Body of pancreas (tissue), 4 donors: ENCODE data around the gene HACD2. TPM values are rescaled to one million over a fixed set of nuclear protein-coding genes. Genes with fewer than 3 reads are reported as not detected.

Source experiments
- ATAC-seq: fragments of 150-250 bp; one replicate; pipeline ENCODE4 v1.9.1; 2016
- DNase-seq, 4 donors: peaks; one replicate each; pipeline ENCODE4 v3.0.0-alpha.2; 2019
- H3K27ac ChIP-seq, 4 donors: fragments of 200-600 bp; sonication (generic); 1 replicate in 3 of 4; 2 replicates in 1 of 4; pipeline versions ENCODE4 v1.5.1 to v1.6.1; 2016 to 2019; ENCODE audit warnings: mild to moderate bottlenecking in 1 of 4, mixed read lengths in 1 of 4, moderate library complexity in 1 of 4
- H3K27me3 ChIP-seq, 2 donors: fragments of 200-600 bp; sonication (generic); one replicate each; pipeline ENCODE4 v1.6.0; 2016; ENCODE audit warnings: mild to moderate bottlenecking in 1 of 2
- H3K36me3 ChIP-seq, 2 donors: fragments of 200-600 bp; sonication (generic); replicated peaks in 1 of 2; 2 replicates each; pipeline ENCODE4 v1.5.1; 2016; ENCODE audit warnings: low read depth in 2 of 2; ENCODE audit not compliant: insufficient read depth in 1 of 2
- H3K4me1 ChIP-seq: fragments of 200-600 bp; sonication (generic); one replicate; pipeline ENCODE4 v1.6.0; 2016
- H3K4me3 ChIP-seq, 2 donors: fragments of 200-600 bp; sonication (generic); 1 replicate in 1 of 2; 2 replicates in 1 of 2; pipeline ENCODE4 v1.5.1; 2016 to 2019
- H3K9me3 ChIP-seq, 3 donors: fragments of 200-600 bp; sonication (generic); 1 replicate in 2 of 3; 2 replicates in 1 of 3; pipeline ENCODE4 v1.5.1; 2016
- POLR2A ChIP-seq, 3 donors: fragments of 450-650 bp; IDR thresholded peaks; one replicate each; pipeline ENCODE4 v1.6.1; 2016; ENCODE audit warnings: antibody characterized with exemption in 3 of 3, mild to moderate bottlenecking in 2 of 3
- WGBS, 2 donors: methylation state at CpG; one replicate each; pipeline ENCODE4 v1.1.5; 2017; 5-methylcytosine and 5-hydroxymethylcytosine counted together
- intact Hi-C: fragments of 100-400 bp; cut with DNase I; formaldehyde crosslinking; loops from one replicate; pipeline ENCODE4 v1.15.1; 2023
- total RNA-seq, 2 donors: library from RNA; depleted of rRNA; stranded (reverse); fragments of >200 nt; gene quantifications; one replicate each; pipeline ENCODE4 v1.1.0, GENCODE V29; 2016
- TF ChIP-seq, protein P1 (sequence below), 7 experiments: fragments of 450-650 bp in 4 of 7; fragments of 200-600 bp in 3 of 7; sonication (generic) in 3 of 7; IDR thresholded peaks; one replicate each; pipeline ENCODE4 v1.5.1; 2016 to 2019; ENCODE audit warnings: antibody characterized with exemption in 7 of 7

The HACD2 gene
- total RNA-seq, 2 donors from 2014 or later = 13.2 to 16.3 TPM

GRCh38 chr3:123469323-123469995 lies 115.4 kb downstream of the HACD2 start:
- Histone ChIP-seq H3K36me3 (no peaks in the 10 kb centered on the region), H3K27me3 (no peaks in the 10 kb centered on the region), H3K27ac (no peak overlapping the region), H3K4me1 (no peaks in the 10 kb centered on the region), H3K9me3 (no peaks in the 10 kb centered on the region), H3K4me3 (no peak overlapping the region)
- DNase-seq = no peak
- no peak for ATAC-seq
- TF ChIP-seq, protein P1, sequence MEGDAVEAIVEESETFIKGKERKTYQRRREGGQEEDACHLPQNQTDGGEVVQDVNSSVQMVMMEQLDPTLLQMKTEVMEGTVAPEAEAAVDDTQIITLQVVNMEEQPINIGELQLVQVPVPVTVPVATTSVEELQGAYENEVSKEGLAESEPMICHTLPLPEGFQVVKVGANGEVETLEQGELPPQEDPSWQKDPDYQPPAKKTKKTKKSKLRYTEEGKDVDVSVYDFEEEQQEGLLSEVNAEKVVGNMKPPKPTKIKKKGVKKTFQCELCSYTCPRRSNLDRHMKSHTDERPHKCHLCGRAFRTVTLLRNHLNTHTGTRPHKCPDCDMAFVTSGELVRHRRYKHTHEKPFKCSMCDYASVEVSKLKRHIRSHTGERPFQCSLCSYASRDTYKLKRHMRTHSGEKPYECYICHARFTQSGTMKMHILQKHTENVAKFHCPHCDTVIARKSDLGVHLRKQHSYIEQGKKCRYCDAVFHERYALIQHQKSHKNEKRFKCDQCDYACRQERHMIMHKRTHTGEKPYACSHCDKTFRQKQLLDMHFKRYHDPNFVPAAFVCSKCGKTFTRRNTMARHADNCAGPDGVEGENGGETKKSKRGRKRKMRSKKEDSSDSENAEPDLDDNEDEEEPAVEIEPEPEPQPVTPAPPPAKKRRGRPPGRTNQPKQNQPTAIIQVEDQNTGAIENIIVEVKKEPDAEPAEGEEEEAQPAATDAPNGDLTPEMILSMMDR (IDR thresholded peaks at IDR 0.05) = no peak
- no peak for TF ChIP-seq POLR2A (IDR thresholded peaks at IDR 0.05)
- intact Hi-C loops = no loop called here
- 78 to 80% methylated on average over 4 to 11 of the region's 11 CpGs for WGBS, 2 donors

DNA sequence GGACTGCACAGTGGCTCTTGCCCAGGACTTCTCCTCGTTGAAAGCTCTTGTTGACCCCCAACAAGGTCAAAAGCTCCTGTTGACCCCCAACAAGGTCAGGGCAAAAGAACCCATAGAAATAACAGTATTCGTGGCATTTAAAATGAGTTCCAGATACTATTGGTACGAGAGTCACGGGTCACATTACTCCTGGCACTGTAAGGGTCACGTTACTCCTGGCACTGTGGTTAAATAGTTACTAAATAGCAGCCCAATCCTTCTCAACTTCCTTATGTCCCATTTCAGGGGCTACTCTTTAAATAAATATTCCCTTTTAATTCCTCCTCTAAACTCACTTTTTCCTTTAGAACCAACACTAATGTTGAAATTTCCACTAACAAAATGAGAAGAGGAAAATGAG lies 117.8 kb downstream of the HACD2 start:
- Histone ChIP-seq H3K4me1 (no peaks in the 10 kb centered on the region), H3K4me3 (no peak overlapping the region), H3K27ac (peak overlapping the region in 2 of 4 donors; percentile 27 to 43), H3K27me3 (no peaks in the 10 kb centered on the region), H3K9me3 (no peaks in the 10 kb centered on the region), H3K36me3 (no peaks in the 10 kb centered on the region)
- WGBS, 2 donors = 21 to 28% methylated on average over 5 of the region's 5 CpGs
- intact Hi-C loops = no loop called here
- TF ChIP-seq POLR2A (IDR thresholded peaks at IDR 0.05) = no peak
- TF ChIP-seq, protein P1 (IDR thresholded peaks at IDR 0.05) = no peak
- peak; percentile 74 for ATAC-seq
- peak in 2 of 4 donors; percentile 20 to 25 for DNase-seq

DNA sequence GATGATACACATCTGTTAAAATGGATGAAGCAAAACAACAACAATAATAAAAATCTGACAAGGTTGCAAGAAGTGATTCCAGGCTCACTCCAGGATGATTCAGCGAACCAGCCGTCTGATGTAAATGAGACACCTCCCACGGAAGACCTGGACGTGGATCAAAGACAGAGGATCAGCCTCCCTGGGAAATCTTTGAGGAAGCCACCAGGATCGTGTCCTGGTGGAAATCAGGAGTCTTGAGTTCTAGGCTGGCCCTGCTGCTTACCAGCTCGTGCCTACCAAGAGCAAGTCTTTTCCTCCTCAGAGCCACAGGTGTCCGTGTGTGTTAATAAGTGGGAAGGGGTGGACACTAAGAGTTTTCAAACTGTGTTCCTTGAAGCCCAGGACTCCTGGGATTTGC lies 120.6 kb downstream of the HACD2 start:
- no peak for DNase-seq
- Histone ChIP-seq H3K36me3 (no peaks in the 10 kb centered on the region), H3K9me3 (no peaks in the 10 kb centered on the region), H3K4me1 (no peaks in the 10 kb centered on the region), H3K27ac (no peak overlapping the region), H3K27me3 (no peaks in the 10 kb centered on the region), H3K4me3 (no peak overlapping the region)
- WGBS, 2 donors = 70 to 75% methylated on average over 7 of the region's 7 CpGs
- no peak for ATAC-seq
- intact Hi-C loops = no loop called here
- TF ChIP-seq, protein P1 (IDR thresholded peaks at IDR 0.05) = no peak
- TF ChIP-seq POLR2A (IDR thresholded peaks at IDR 0.05) = no peak

GRCh38 chr3:123459862-123460261 lies 125.0 kb downstream of the HACD2 start:
- Histone ChIP-seq H3K9me3 (no peaks in the 10 kb centered on the region), H3K27me3 (no peaks in the 10 kb centered on the region), H3K4me1 (no peaks in the 10 kb centered on the region), H3K4me3 (no peak overlapping the region), H3K36me3 (no peaks in the 10 kb centered on the region), H3K27ac (no peak overlapping the region)
- TF ChIP-seq, protein P1 (IDR thresholded peaks at IDR 0.05) = no peak
- no peak for TF ChIP-seq POLR2A (IDR thresholded peaks at IDR 0.05)
- ATAC-seq (no peak), DNase-seq (no peak)
- WGBS, 2 donors = 15 to 28% methylated on average over 6 to 8 of the region's 8 CpGs
- intact Hi-C loops = no loop called here

DNA sequence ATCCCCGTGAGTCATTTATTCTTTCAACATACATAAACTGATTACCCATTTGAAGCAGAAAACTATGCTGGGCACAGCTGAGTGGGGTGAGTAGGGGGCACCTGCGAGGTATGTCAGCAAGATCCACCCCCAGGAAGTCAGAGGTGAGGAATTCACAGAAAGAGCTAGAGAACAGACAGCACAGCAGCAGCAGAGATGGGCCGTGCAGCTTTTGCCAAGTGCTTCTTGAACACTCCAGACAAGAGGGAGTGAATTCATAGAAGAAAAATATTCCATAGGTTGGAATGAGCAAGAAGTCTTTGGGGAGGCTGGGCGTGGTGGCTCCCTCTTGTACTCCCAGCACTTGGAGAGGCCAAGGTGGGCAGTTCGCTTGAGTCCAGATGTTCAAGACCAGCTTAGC lies 126.6 kb downstream of the HACD2 start:
- no peaks in the 10 kb centered on the region for H3K36me3 ChIP-seq
- no peaks in the 10 kb centered on the region for H3K9me3 ChIP-seq
- 78 to 80% methylated on average over 5 of the region's 5 CpGs for WGBS, 2 donors
- no peaks in the 10 kb centered on the region for H3K27me3 ChIP-seq
- H3K27ac ChIP-seq = no peak overlapping the region
- intact Hi-C loops = no loop called here
- no peak for TF ChIP-seq POLR2A (IDR thresholded peaks at IDR 0.05)
- TF ChIP-seq, protein P1 (IDR thresholded peaks at IDR 0.05) = no peak
- no peak overlapping the region for H3K4me3 ChIP-seq
- ATAC-seq = no peak
- H3K4me1 ChIP-seq = no peaks in the 10 kb centered on the region
- DNase-seq = no peak
